Astrocyte (in vitro differentiated cells and primary cell): ENCODE measurements around the gene ARR3.

Experiments used
- EZH2 ChIP-seq: IDR thresholded peaks from 2 replicates; pipeline ENCODE4 v1.6.1; 2012; ENCODE audit warnings: mild to moderate bottlenecking, low read length, inconsistent platforms; ENCODE audit not compliant: insufficient read depth
- TF ChIP-seq, protein P1 (sequence below): IDR thresholded peaks from 2 replicates; pipeline ENCODE4 v1.5.1; 2011; ENCODE audit warnings: low read depth, mild to moderate bottlenecking, inconsistent platforms, low read length, moderate library complexity; ENCODE audit not compliant: insufficient read depth

DNA sequence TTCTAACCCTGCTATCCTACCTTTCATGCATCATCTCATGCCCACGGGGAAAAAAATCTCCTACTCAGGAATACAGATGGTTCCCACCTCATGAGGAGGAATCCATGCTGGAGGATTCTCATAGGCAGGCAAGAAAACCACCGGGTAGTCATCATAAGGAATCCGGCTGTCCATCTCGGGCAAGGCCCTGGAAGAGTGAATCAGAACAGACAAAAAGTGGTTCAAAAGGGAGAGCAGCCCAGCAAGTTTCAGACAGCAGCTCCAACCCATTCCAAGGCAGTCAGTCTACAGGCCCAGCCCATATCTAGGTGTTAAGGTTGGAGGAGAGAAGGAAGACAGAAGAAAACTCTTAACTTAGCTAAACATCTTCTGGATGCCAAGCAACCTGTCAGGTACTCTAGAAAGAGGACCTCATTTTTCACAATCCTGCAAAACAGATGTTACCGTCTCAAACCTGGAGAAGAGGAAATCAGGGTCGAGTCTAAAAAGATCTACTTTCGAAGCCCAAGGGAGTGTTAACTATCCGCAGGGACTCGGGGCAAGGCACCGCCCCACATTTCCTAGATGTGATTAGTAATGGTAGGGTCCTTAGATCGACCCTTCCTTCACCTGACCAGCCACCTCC lies 21.1 kb downstream of the ARR3 start:
- TF ChIP-seq, protein P1, sequence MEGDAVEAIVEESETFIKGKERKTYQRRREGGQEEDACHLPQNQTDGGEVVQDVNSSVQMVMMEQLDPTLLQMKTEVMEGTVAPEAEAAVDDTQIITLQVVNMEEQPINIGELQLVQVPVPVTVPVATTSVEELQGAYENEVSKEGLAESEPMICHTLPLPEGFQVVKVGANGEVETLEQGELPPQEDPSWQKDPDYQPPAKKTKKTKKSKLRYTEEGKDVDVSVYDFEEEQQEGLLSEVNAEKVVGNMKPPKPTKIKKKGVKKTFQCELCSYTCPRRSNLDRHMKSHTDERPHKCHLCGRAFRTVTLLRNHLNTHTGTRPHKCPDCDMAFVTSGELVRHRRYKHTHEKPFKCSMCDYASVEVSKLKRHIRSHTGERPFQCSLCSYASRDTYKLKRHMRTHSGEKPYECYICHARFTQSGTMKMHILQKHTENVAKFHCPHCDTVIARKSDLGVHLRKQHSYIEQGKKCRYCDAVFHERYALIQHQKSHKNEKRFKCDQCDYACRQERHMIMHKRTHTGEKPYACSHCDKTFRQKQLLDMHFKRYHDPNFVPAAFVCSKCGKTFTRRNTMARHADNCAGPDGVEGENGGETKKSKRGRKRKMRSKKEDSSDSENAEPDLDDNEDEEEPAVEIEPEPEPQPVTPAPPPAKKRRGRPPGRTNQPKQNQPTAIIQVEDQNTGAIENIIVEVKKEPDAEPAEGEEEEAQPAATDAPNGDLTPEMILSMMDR: no peak
- no peak for TF ChIP-seq EZH2
